Heart left ventricle (tissue), 13 donors: ENCODE data around the gene RNF123.

Experiments
- POLR2A ChIP-seq, 2 donors: fragments of 450-650 bp; IDR thresholded peaks; one replicate each; pipeline ENCODE4 v1.6.1; 2017; ENCODE audit warnings: antibody characterized with exemption in 2 of 2, mild to moderate bottlenecking in 2 of 2, moderate library complexity in 2 of 2
- TF ChIP-seq, protein P1 (sequence below), 12 donors: fragments of 200-600 bp; sonication (generic) in 4 of 12; IDR thresholded peaks; one replicate each; pipeline versions ENCODE4 v1.5.0 to v1.8.0; 2018 to 2022; ENCODE audit warnings: antibody characterized with exemption in 12 of 12, mild to moderate bottlenecking in 5 of 12
- donor health status: ischemic (EF 13 %, LVEDD 7.1; RV severe dilation, severe dysfunction).
- donor health status: DM: no; HTN: yes; CAD: no.
- donor health status: DM: no; HTN: no; CAD: no.
- donor health status: ischemic (EF 25% LVEDD 6.9; RV normal size, moderate dysfunction).
- donor health status: ischemic (EF 25% LVEDD 5.7; RV mildly dilated, moderate dysfunction).
- donor health status: ischemic (EF 35%, LVEDD 5.7; RV mildly dilated, moderate dysfunction).
- donor health status: nonischemic (EF 11% LVEDD 7.7; RV severe dilation, severe dysfunction).
- donor health status: DM: yes; HTN: yes; CAD: no.
- donor health status: PGD.
- donor health status: ischemic (EF 29% LVEDD 5.4; RV normal size, mild dysfunction).
- donor health status: nonischemic (EF 23%, LVEDD 6.1; RV moderate dilation, normal function).

GRCh38 chr3:49738067-49738713, 48.8 kb downstream of the RNF123 start:
- TF ChIP-seq POLR2A (IDR thresholded peaks at IDR 0.05) = no peak
- TF ChIP-seq, protein P1, sequence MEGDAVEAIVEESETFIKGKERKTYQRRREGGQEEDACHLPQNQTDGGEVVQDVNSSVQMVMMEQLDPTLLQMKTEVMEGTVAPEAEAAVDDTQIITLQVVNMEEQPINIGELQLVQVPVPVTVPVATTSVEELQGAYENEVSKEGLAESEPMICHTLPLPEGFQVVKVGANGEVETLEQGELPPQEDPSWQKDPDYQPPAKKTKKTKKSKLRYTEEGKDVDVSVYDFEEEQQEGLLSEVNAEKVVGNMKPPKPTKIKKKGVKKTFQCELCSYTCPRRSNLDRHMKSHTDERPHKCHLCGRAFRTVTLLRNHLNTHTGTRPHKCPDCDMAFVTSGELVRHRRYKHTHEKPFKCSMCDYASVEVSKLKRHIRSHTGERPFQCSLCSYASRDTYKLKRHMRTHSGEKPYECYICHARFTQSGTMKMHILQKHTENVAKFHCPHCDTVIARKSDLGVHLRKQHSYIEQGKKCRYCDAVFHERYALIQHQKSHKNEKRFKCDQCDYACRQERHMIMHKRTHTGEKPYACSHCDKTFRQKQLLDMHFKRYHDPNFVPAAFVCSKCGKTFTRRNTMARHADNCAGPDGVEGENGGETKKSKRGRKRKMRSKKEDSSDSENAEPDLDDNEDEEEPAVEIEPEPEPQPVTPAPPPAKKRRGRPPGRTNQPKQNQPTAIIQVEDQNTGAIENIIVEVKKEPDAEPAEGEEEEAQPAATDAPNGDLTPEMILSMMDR (IDR thresholded peaks at IDR 0.05) = no peak
